Measurements from ENCODE around the gene SMC4.

Gene SMC4

DNA sequence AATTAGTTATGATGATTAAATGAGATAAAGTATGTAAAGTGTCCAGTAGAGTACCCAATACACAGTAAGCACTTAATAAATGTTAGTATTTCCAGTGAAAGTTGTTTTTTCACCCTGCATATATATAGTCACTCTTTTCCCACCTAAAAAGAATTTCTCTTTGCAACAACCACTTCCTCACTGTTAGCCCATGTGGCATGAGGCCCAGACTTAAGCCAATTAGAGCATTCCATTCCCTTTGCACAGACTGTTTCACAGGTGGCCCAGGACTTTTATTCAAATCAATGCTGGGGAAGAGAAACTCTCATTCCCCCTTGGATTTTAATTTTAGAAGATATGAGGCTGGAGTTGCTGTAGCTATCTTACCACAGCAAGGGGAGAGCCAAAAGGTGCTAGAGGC, 4.2 kb upstream of the SMC4 start:
- no peak for DNase-seq (ENCODE audit: low spot score)

- no peak for DNase-seq (ENCODE audit: low spot score)
Observed at GRCh38 chr3:160398820-160399124, 678 bp upstream of the SMC4 start.

DNA sequence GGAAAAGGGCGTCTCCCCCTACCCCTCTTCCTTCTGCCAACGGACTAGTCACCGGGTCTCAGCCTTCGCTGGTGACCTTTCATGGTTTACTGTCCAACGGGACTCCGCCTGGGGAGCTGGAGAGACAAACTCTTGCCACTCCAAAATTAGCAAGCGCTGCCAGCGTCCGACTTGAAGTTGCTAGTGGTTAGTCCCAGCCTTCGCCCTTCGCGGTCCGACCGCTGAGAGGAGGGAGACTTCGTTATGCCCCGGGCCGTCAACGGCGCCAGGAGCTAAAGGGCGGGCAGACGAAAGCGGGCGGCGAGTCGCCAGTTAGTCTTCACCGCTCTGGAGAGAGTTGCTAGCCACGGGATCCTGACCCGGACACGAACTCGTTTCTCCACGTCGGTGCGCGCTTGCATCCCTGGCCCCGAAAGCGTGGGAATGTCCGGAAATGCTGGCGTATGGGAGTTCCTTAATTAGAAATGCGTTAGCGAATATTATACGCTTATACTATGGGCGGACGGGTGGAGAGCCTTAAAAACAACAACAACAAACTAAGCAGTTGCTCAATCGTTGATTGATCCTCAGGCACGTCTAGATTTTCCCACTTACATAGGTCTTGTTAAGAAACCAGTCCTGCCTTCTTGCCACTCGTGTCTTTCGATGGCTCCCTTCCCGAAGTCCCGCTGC, 716 bp downstream of the SMC4 start:
- DNase-seq (ENCODE audit: low spot score), result peak; percentile 61

DNA sequence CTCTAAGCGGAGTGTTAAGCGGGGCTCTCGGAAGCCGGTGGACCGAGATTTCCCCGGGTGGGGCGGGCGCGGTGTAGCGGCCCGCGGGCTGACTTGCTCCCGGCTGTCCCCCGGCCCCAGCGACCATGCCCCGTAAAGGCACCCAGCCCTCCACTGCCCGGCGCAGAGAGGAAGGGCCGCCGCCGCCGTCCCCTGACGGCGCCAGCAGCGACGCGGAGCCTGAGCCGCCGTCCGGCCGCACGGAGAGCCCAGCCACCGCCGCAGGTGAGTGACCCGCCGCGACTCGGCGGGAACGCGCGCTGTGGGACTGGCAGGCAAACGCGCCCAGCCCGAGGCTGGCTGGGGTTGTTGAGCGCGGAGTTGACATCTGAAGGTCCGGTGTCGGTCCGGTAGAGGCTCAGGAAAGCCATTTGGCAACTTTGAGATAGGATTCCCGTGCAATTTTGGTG, 1.3 kb downstream of the SMC4 start:
- no peak for DNase-seq (ENCODE audit: low spot score)

GRCh38 chr3:160401291-160402095, 2.0 kb downstream of the SMC4 start:
- peak; percentile 86 for DNase-seq (ENCODE audit: low spot score)

DNA sequence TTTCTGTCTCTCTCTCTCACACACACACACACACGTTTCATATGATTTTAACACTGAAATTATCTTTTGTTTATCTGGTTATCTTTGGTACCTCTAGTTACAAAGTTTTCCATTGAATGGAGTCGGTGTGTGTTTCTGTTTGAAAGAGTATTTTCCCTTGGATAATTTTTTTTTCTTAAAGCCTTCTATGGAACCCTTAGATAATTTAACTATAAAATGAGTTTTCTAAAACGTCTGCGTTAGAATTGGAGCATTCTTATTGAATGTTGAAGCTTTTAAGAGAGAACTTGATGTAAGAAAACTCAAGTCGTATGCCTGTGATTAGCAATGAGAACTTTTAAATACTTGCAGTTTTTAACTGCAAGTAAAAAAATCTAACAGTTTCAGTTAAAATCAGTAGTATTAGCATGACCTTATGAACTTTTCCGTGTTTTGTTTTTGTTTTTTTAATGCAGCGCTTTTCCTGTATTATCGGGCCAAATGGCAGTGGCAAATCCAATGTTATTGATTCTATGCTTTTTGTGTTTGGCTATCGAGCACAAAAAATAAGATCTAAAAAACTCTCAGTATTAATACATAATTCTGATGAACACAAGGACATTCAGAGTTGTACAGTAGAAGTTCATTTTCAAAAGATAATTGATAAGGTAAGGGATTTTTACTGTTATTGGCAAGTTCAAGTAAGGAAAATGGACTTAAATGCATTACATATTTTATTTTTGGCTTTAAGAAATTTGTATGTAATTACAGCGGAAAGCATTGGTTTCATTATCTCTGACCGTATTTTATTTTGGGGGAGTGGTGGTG, 3.0 kb downstream of the SMC4 start:
- DNase-seq (ENCODE audit: low spot score), result no peak

DNA sequence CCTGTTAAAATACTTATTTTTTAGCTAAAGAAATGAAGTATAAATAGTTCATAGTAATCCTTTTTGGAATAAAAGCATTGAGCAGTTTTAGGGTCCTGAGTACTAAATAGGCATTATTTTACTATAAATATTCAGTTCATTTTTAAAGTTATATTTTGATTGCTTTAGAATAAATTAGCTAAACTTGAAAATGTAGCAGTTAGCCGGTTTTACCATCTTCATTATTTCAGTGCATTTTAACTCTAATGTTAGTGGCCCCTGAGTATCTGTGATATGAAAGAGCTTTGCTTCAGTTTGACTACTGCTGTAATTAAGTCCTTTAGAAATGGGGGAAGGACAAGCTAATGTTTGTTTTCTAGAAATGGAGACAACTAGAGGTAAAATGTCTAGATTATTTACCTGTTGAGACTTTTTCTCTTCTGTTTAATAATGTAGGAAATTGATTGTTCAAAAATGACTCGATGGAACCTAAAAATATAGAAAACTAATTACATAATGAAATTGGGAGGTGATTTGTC, 3.6 kb downstream of the SMC4 start:
- peak; percentile 33 for DNase-seq (ENCODE audit: low spot score)

- no peak for DNase-seq (ENCODE audit: low spot score)
Observed at GRCh38 chr3:160403796-160404470, 4.5 kb downstream of the SMC4 start.

GRCh38 chr3:160409812-160410610, 10.6 kb downstream of the SMC4 start:
- DNase-seq (ENCODE audit: low spot score), result no peak

GRCh38 chr3:160412477-160412876, 13.0 kb downstream of the SMC4 start:
- DNase-seq (ENCODE audit: low spot score), result no peak

- peak; percentile 86 for DNase-seq (ENCODE audit: low spot score)
Observed at GRCh38 chr3:160413613-160414248, 14.3 kb downstream of the SMC4 start.

DNA sequence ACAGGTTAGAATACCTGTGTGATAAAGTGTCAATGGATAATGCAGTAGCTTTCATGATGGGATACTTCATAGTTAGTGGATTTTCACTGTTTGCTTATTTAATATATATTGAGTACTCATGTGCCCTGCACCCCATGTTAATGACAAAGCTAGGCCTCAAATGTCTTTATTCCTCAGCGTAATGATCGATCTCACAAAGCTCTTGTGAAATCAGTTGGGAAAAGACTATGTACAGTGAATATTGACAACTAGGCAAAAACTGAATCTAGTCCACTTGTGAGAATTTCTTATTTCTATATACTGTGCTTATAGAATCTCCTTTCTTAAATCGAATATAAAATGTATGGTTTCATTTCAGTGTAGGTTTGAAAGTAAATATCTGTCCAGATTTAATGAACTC, 17.9 kb downstream of the SMC4 start:
- DNase-seq (ENCODE audit: low spot score), result no peak

GRCh38 chr3:160427832-160428424, 28.5 kb downstream of the SMC4 start:
- DNase-seq (ENCODE audit: low spot score), result no peak

- DNase-seq (ENCODE audit: low spot score), result no peak
Observed at GRCh38 chr3:160434071-160434470, 34.6 kb downstream of the SMC4 start.

DNA sequence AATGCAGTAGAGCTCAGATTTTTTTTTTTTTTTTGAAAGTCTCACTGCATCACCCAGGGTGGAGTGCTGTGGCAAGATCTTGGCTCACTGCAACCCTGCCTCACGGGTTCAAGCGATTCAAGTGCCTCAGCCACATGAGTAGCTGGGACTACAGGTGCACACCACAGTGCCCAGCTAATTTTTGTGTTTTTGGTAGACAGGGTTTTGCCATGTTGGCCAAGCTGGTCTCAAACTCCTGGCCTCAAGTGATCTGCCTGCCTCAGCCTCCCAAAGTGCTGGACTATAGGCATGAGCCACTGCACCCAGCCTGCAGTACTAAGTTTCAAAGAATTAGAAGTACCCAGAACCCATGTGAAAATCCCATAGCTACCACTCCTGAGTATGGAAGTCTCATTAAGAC, 35.6 kb downstream of the SMC4 start:
- DNase-seq (ENCODE audit: low spot score), result no peak

- DNase-seq (ENCODE audit: low spot score), result no peak
Observed at GRCh38 chr3:160435747-160436146, 36.3 kb downstream of the SMC4 start.

GRCh38 chr3:160437083-160437455, 37.6 kb downstream of the SMC4 start:
- DNase-seq (ENCODE audit: low spot score), result no peak

DNA sequence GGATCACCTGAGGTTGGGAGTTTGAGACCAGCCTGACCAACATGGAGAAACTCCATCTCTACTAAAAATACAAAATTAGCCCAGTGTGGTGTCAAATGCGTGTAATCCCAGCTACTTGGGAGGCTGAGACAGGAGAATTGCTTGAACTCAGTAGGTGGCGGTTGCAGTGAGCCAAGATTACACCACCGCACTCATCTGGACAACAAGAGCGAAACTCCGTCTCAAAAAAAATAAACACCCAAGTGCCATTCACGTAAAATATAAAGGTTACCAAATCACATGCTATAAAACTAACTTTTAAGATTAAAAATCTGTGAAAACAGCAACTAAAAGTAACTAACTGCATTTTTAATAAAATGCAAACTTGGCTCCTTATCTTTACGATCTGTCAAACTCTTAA, 41.2 kb downstream of the SMC4 start:
- DNase-seq (ENCODE audit: low spot score), result no peak

DNA sequence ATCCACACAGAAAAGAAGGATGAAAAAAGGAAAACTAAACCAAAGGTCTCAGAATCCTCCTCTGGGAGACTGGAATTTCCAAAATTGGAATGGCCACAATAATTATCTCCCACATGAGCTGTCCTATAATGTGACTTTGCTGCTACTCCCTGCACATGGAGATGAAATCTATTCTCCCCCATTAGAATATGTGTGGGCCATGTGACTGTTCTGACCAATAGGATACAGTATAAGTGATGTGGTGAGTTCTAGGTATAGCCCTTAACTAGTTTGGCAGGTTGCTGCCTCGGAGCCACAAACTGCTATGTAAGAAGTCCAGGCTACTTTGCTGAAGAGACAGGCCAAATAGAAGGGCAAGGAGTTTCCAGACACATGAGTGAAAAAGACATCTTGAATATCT, 45.0 kb downstream of the SMC4 start:
- DNase-seq (ENCODE audit: low spot score), result no peak

DNA sequence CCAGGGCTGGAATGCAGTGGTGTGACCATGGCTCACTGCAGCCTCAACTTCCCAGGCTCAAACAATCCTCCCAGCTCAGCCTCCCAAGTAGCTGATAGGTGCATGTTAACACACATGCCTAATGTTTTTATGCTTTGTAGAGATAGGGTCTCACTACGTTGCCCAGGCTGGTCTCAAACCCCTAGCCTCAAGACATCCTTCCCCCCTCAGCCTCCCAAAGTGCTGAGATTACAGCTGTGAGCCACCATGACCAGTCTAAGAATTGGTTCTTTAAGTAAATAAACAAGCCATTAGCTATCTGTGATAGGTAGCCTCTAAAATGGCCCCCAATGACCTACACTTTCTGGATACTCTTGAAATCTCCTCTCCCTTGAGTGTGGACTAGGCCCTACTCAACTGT, 46.4 kb downstream of the SMC4 start:
- no peak for DNase-seq (ENCODE audit: low spot score)
